Transverse colon (tissue), 4 donors: ENCODE results near the gene RAMP3. TPM values are rescaled to one million over a fixed set of nuclear protein-coding genes. Genes with fewer than 3 reads are reported as not detected.

ENCODE experiments used
- DNase-seq: peaks from one replicate; pipeline ENCODE4 v3.0.0-alpha.2; 2019
- H3K27ac ChIP-seq, 4 donors: fragments of 200-600 bp; sonication (generic); 2 replicates each; pipeline ENCODE4 v1.5.1; 2016 to 2018; ENCODE audit warnings: inconsistent platforms in 4 of 4
- H3K27me3 ChIP-seq: fragments of 200-600 bp; sonication (generic); 2 replicates; pipeline ENCODE4 v1.5.1; 2017; ENCODE audit warnings: inconsistent platforms
- H3K36me3 ChIP-seq, 4 donors: fragments of 200-600 bp; sonication (generic); 2 replicates each; pipeline ENCODE4 v1.5.1; 2017 to 2019; ENCODE audit warnings: inconsistent platforms in 4 of 4
- H3K4me1 ChIP-seq, 4 donors: fragments of 200-600 bp; sonication (generic); 2 replicates each; pipeline ENCODE4 v1.5.1; 2017 to 2020; ENCODE audit warnings: inconsistent platforms in 4 of 4
- H3K4me3 ChIP-seq, 4 donors: fragments of 200-600 bp; sonication (generic); 1 replicate in 1 of 4; 2 replicates in 3 of 4; pipeline versions ENCODE4 v1.5.1 to v1.6.1; 2017 to 2019; ENCODE audit warnings: inconsistent platforms in 4 of 4
- H3K9me3 ChIP-seq, 2 donors: fragments of 200-600 bp; sonication (generic); 2 replicates each; pipeline ENCODE4 v1.5.1; 2017 to 2019; ENCODE audit warnings: inconsistent platforms in 2 of 2
- EP300 ChIP-seq: sonication (generic); formaldehyde crosslinking; IDR thresholded peaks from one replicate; pipeline ENCODE4 v1.6.1; 2017; ENCODE audit warnings: antibody characterized with exemption, low read depth
- POLR2A ChIP-seq: fragments of 450-650 bp; IDR thresholded peaks from one replicate; pipeline ENCODE4 v1.6.1; 2016; ENCODE audit warnings: antibody characterized with exemption, mild to moderate bottlenecking, moderate library complexity
- POLR2AphosphoS5 ChIP-seq, 3 donors: sonication (generic); formaldehyde crosslinking; IDR thresholded peaks; one replicate each; pipeline ENCODE4 v1.6.1; 2016; ENCODE audit warnings: antibody characterized with exemption in 3 of 3
- WGBS, 2 donors: methylation state at CpG; one replicate each; pipeline ENCODE4 v1.1.5; 2018; ENCODE audit warnings: low coverage in 1 of 2; 5-methylcytosine and 5-hydroxymethylcytosine counted together
- in situ Hi-C, 4 donors: fragments of 200-750 bp; cut with MboI; loops; one replicate each; pipeline versions ENCODE4 v1.15.0 to v1.15.1; 2017; ENCODE audit warnings: low sequenced_read_pairs in 3 of 4, low pct_ligation_motif_present in 1 of 4, low pct_unique_long_range_greater_than_20kb in 1 of 4
- intact Hi-C: fragments of 100-400 bp; cut with DNase I; formaldehyde crosslinking; loops from one replicate; pipeline ENCODE4 v1.15.1; 2023; ENCODE audit warnings: low total_unique reads
- total RNA-seq, 4 donors: library from RNA; depleted of rRNA; stranded (reverse); fragments of >200 nt; gene quantifications; one replicate each; pipeline ENCODE4 v1.1.0, GENCODE V29; 2016
- TF ChIP-seq, protein P1 (sequence below), 5 experiments: fragments of 200-600 bp in 3 of 5; fragments of 450-650 bp in 2 of 5; sonication (generic) in 3 of 5; IDR thresholded peaks; 1 replicate in 2 of 5; 2 replicates in 3 of 5; pipeline ENCODE4 v1.5.1; 2016 to 2017; ENCODE audit warnings: antibody characterized with exemption in 5 of 5, inconsistent platforms in 3 of 5, mild to moderate bottlenecking in 2 of 5, moderate library complexity in 1 of 5

Gene RAMP3
- total RNA-seq, 4 donors from 2014 or later: 6.4 to 25.1 (median 15.2) TPM

DNA sequence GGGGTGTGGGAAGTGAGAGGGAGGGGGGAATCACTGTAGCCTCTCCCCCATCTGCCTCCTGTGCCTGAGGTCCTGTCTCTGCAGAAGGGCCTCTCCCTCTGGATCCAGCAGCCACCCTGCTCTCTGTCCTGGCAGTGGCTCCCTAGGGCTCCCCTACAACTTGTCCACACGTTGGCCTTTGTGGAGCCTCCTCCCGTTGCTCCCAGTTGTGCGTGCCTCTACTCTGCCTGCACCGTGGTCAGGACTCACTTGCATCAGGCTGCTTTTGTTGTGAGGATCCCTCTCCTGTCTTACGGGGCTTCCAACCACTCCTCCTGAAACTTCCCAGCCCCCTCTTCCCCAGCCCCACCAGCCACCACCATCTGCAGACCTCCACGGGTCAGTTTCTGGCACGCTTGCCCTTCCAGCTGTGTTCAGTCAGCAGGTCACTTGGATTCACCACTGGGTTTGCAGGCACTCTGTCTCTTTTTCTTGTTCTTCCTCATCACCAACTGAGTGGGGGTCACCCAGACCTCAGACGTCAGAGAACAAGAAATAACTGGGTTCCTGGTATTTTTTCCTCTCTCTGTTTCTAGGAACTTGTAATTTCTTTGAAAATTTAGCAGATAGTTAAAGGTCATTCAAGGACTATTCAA, 62.3 kb downstream of the RAMP3 start:
- in situ Hi-C loops (no loop called here), intact Hi-C loops (no loop called here)
- H3K9me3 ChIP-seq: no peaks in the 10 kb centered on the region
- H3K27me3 ChIP-seq: peaks cover 13% of the 10 kb centered on the region
- TF ChIP-seq EP300 (no peak), POLR2A (no peak), POLR2AphosphoS5 (IDR thresholded peaks at IDR 0.05) (no peak)
- TF ChIP-seq, protein P1, sequence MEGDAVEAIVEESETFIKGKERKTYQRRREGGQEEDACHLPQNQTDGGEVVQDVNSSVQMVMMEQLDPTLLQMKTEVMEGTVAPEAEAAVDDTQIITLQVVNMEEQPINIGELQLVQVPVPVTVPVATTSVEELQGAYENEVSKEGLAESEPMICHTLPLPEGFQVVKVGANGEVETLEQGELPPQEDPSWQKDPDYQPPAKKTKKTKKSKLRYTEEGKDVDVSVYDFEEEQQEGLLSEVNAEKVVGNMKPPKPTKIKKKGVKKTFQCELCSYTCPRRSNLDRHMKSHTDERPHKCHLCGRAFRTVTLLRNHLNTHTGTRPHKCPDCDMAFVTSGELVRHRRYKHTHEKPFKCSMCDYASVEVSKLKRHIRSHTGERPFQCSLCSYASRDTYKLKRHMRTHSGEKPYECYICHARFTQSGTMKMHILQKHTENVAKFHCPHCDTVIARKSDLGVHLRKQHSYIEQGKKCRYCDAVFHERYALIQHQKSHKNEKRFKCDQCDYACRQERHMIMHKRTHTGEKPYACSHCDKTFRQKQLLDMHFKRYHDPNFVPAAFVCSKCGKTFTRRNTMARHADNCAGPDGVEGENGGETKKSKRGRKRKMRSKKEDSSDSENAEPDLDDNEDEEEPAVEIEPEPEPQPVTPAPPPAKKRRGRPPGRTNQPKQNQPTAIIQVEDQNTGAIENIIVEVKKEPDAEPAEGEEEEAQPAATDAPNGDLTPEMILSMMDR (IDR thresholded peaks at IDR 0.05): no peak
- no peak overlapping the region for H3K4me3 ChIP-seq
- H3K4me1 ChIP-seq: no peaks in the 10 kb centered on the region
- 50 to 67% methylated on average over 3 to 8 of the region's 8 CpGs for WGBS, 2 donors
- H3K27ac ChIP-seq: no peak overlapping the region
- H3K36me3 ChIP-seq: no peaks in the 10 kb centered on the region
- DNase-seq: no peak

GRCh38 chr7:45220846-45221618, 63.4 kb downstream of the RAMP3 start:
- H3K4me1 ChIP-seq: no peaks in the 10 kb centered on the region
- in situ Hi-C loops (no loop called here), intact Hi-C loops (no loop called here)
- WGBS, 2 donors: 61 to 75% methylated on average over 8 to 11 of the region's 11 CpGs
- H3K9me3 ChIP-seq: no peaks in the 10 kb centered on the region
- H3K4me3 ChIP-seq: no peak overlapping the region
- H3K27me3 ChIP-seq: peaks cover 9% of the 10 kb centered on the region
- H3K36me3 ChIP-seq: no peaks in the 10 kb centered on the region
- TF ChIP-seq, protein P1 (IDR thresholded peaks at IDR 0.05): no peak
- TF ChIP-seq EP300: no peak
- no peak for TF ChIP-seq POLR2A
- TF ChIP-seq POLR2AphosphoS5 (IDR thresholded peaks at IDR 0.05): no peak
- no peak overlapping the region for H3K27ac ChIP-seq
- DNase-seq: no peak

DNA sequence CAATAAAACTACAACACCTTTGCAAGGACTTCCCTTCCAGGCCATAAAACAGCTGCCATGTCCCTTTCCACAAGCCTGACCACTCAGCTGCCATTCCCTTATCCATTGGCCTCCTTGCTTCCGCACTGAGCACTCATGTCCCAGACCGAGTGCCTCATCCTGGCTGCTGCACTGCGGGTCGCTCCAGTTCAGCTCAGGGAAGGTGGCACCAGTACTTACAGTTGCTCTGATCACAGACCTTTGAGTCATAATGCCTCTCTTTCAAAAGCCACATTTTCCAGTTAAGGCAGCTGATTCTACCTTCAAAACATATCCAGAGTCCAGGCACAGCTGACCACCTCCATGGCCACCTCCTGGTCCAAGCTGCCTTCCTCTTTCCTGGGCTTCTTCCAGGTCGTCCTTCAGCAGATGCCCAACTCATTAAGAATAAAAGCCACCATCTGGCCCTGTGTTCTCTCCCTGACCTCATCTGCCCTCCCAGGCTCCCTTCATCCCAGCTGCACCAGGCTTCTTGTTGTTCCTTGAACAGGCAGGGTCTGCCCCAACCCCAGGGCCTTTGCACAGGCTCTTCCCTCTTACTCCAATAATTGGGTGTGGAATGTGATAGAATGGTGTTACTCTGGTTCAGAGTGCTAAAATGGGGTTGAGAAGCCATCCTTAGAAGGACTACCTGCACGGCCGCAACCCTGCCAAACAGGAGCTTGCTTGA, 64.5 kb downstream of the RAMP3 start:
- in situ Hi-C loops: no loop called here

DNA sequence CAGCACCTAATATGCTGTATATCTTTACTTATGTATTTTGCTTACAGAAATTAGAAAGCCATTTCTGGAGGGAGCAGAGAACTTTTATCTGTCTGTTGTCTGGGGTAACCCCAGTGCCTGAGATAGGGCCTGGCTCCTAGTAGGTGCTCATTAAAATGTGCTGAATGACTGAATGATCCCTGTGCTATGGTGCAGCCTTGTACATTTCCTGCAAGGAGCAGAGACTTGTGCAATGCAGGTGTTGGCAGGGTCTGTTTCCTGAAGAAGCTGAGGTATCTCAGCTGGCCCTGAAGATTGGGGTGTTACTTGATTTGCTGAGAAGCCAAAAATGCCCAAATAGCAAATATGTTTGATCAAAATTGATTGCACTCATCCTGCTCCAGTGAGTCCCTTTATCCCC, 65.5 kb downstream of the RAMP3 start:
- no peak for DNase-seq
- intact Hi-C loops: no loop called here
- in situ Hi-C loops: no loop called here
- Histone ChIP-seq H3K4me1 (no peaks in the 10 kb centered on the region), H3K9me3 (no peaks in the 10 kb centered on the region), H3K4me3 (no peak overlapping the region), H3K27me3 (no peaks in the 10 kb centered on the region), H3K27ac (no peak overlapping the region), H3K36me3 (no peaks in the 10 kb centered on the region)
- TF ChIP-seq POLR2A (no peak), EP300 (no peak), POLR2AphosphoS5 (IDR thresholded peaks at IDR 0.05) (no peak)
- TF ChIP-seq, protein P1 (IDR thresholded peaks at IDR 0.05): no peak

More for the DNA sequence above, 64.5 kb downstream of the RAMP3 start:
- H3K27me3 ChIP-seq: peaks cover 9% of the 10 kb centered on the region
- intact Hi-C loops: no loop called here
- WGBS, 2 donors: 84% methylated on average over 7 of the region's 7 CpGs; no CpG with 5 or more reads in 1 of the 2 donors
- TF ChIP-seq EP300 (no peak), POLR2A (no peak), POLR2AphosphoS5 (IDR thresholded peaks at IDR 0.05) (no peak)
- TF ChIP-seq, protein P1 (IDR thresholded peaks at IDR 0.05): no peak
- DNase-seq: no peak
- H3K4me3 ChIP-seq: no peak overlapping the region
- H3K27ac ChIP-seq: no peak overlapping the region
- H3K9me3 ChIP-seq: no peaks in the 10 kb centered on the region
- H3K36me3 ChIP-seq: no peaks in the 10 kb centered on the region
- no peaks in the 10 kb centered on the region for H3K4me1 ChIP-seq
